IMR-90 (cell line): ENCODE data around the gene HARS2. TPM values are rescaled to one million over a fixed set of nuclear protein-coding genes. Genes with fewer than 3 reads are reported as not detected.

Experiments used
- ATAC-seq: fragments of 200-7000 bp; cut with Tn5 transposase; 2 replicates; pipeline ENCODE4 v1.9.1; 2020; ENCODE audit warnings: low read depth, mild to moderate bottlenecking, moderate library complexity
- BruUV-seq: library from RNA; stranded (reverse); fragments of 400-500 nt; replicated peaks from 2 replicates; lab custom pipeline; 2021; lab: Mats Ljungman, UMichigan
- CTCF ChIA-PET: fragments of 300-600 bp; formaldehyde crosslinking; extraction: SDS; loops from one replicate; lab custom pipeline; 2021; ENCODE audit warnings: antibody characterized with exemption; lab: Yijun Ruan, JAX
- POLR2A ChIA-PET: fragments of 300-600 bp; sonication (Branson Sonifier 250); formaldehyde crosslinking; loops from one replicate; lab custom pipeline; 2022; ENCODE audit warnings: antibody characterized with exemption; ENCODE audit not compliant: unreplicated experiment; lab: Charles Lee
- DNase-seq: peaks from one replicate; pipeline ENCODE4 v3.0.0; 2013
- H2AFZ ChIP-seq: replicated peaks from 2 replicates; pipeline ENCODE3; 2013; ENCODE audit warnings: low read length, mild to moderate bottlenecking; ENCODE audit not compliant: poor library complexity
- H2AK5ac ChIP-seq: 2 replicates; pipeline ENCODE4 v1.6.1; 2013; ENCODE audit warnings: low read depth, low read length, inconsistent platforms
- H2AK9ac ChIP-seq: replicated peaks from 2 replicates; pipeline ENCODE3; 2013; ENCODE audit warnings: mild to moderate bottlenecking, low read depth, low read length, moderate library complexity; ENCODE audit not compliant: poor library complexity
- H2BK120ac ChIP-seq: 2 replicates; pipeline ENCODE4 v1.6.1; 2013; ENCODE audit warnings: low read depth, low read length, inconsistent platforms
- H2BK15ac ChIP-seq: 3 replicates; pipeline ENCODE4 v1.6.1; 2013; ENCODE audit warnings: low read depth, low read length, inconsistent platforms
- H2BK20ac ChIP-seq: 2 replicates; pipeline ENCODE4 v1.6.1; 2013; ENCODE audit warnings: low read depth, mild to moderate bottlenecking, inconsistent platforms, low read length, moderate library complexity
- H2BK5ac ChIP-seq: 2 replicates; pipeline ENCODE4 v1.6.1; 2013; ENCODE audit warnings: mild to moderate bottlenecking, low read depth, low read length, inconsistent platforms; ENCODE audit not compliant: poor library complexity, severe bottlenecking
- H3K14ac ChIP-seq: replicated peaks from 2 replicates; pipeline ENCODE4 v1.6.1; 2013; ENCODE audit warnings: low read depth, low read length, inconsistent platforms
- H3K18ac ChIP-seq: 2 replicates; pipeline ENCODE4 v1.6.1; 2013; ENCODE audit warnings: low read depth, low read length, control low read depth
- H3K23ac ChIP-seq: 2 replicates; pipeline ENCODE4 v1.6.1; 2013; ENCODE audit warnings: low read depth, low read length, inconsistent platforms
- H3K27ac ChIP-seq: 2 replicates; pipeline ENCODE4 v1.5.1; 2013; ENCODE audit warnings: mild to moderate bottlenecking, control low read depth, low read length; ENCODE audit not compliant: insufficient read depth
- H3K27me3 ChIP-seq: 2 replicates; pipeline ENCODE4 v1.6.1; 2013; ENCODE audit warnings: low read length; ENCODE audit not compliant: control insufficient read depth, insufficient read depth
- H3K36me3 ChIP-seq: 2 replicates; pipeline ENCODE4 v1.6.1; 2013; ENCODE audit warnings: low read length, mixed read lengths; ENCODE audit not compliant: control insufficient read depth, insufficient read depth
- H3K4ac ChIP-seq: 2 replicates; pipeline ENCODE4 v1.6.1; 2013; ENCODE audit warnings: low read depth, low read length, inconsistent platforms
- H3K4me1 ChIP-seq: 2 replicates; pipeline ENCODE4 v1.6.1; 2013; ENCODE audit warnings: low read length, mixed read lengths; ENCODE audit not compliant: control insufficient read depth, insufficient read depth
- H3K4me2 ChIP-seq: 2 replicates; pipeline ENCODE4 v1.6.1; 2013; ENCODE audit warnings: low read depth, mild to moderate bottlenecking, control low read depth, low read length, moderate library complexity
- H3K4me3 ChIP-seq: 2 replicates; pipeline ENCODE4 v1.5.1; 2013; ENCODE audit warnings: low read depth, mild to moderate bottlenecking, control low read depth, low read length, moderate library complexity; ENCODE audit not compliant: insufficient read depth
- H3K56ac ChIP-seq: 2 replicates; pipeline ENCODE4 v1.6.1; 2013; ENCODE audit warnings: low read length, inconsistent platforms; ENCODE audit not compliant: insufficient read depth; ENCODE audit errors: extremely low read depth
- H3K79me1 ChIP-seq, 2 experiments: 2 replicates each; pipeline ENCODE4 v1.6.1; 2013; ENCODE audit warnings: low read length in 2 of 2, inconsistent platforms in 1 of 2, low read depth in 1 of 2
- H3K9ac ChIP-seq: 2 replicates; pipeline ENCODE4 v1.6.1; 2013; ENCODE audit warnings: low read depth, low read length, control low read depth
- H3K9me1 ChIP-seq: 2 replicates; pipeline ENCODE4 v1.6.1; 2013; ENCODE audit warnings: low read length, inconsistent platforms; ENCODE audit not compliant: insufficient read depth
- H3K9me3 ChIP-seq: 2 replicates; pipeline ENCODE4 v1.6.1; 2013; ENCODE audit warnings: low read length; ENCODE audit not compliant: control insufficient read depth, insufficient read depth
- H4K20me1 ChIP-seq: 2 replicates; pipeline ENCODE4 v1.6.1; 2013; ENCODE audit warnings: low read length, inconsistent platforms; ENCODE audit not compliant: insufficient read depth
- H4K5ac ChIP-seq: 2 replicates; pipeline ENCODE4 v1.6.1; 2013; ENCODE audit warnings: mild to moderate bottlenecking, low read depth, low read length, control low read depth
- H4K8ac ChIP-seq, 2 experiments: 2 replicates each; pipeline ENCODE4 v1.6.1; 2013; ENCODE audit warnings: low read depth in 2 of 2, low read length in 2 of 2, control low read depth in 1 of 2, inconsistent platforms in 1 of 2
- H4K91ac ChIP-seq: 2 replicates; pipeline ENCODE4 v1.6.1; 2013; ENCODE audit warnings: low read depth, low read length, inconsistent platforms; ENCODE audit not compliant: insufficient read depth
- CEBPB ChIP-seq: IDR thresholded peaks from 2 replicates; pipeline ENCODE4 v1.6.1; 2012; ENCODE audit warnings: low read depth, low read length, improper control_type of control experiment
- CHD1 ChIP-seq: IDR thresholded peaks from 2 replicates; pipeline ENCODE4 v1.6.1; 2012; ENCODE audit warnings: low read depth, low read length, improper control_type of control experiment
- FOS ChIP-seq: fragments of 150-350 bp; IDR thresholded peaks from 2 replicates; pipeline ENCODE4 v1.6.1; 2016; ENCODE audit warnings: low read depth, low read length
- MAFK ChIP-seq: IDR thresholded peaks from 2 replicates; pipeline ENCODE4 v1.6.1; 2012; ENCODE audit warnings: low read depth, low read length, improper control_type of control experiment
- NFE2L2 ChIP-seq: fragments of 150-350 bp; IDR thresholded peaks from 2 replicates; pipeline ENCODE4 v1.6.1; 2016; ENCODE audit warnings: low read depth, mild to moderate bottlenecking, low read length
- POLR2A ChIP-seq: IDR thresholded peaks from 2 replicates; pipeline ENCODE4 v1.6.1; 2012; ENCODE audit warnings: mild to moderate bottlenecking, low read depth, low read length
- RFX5 ChIP-seq: IDR thresholded peaks from 2 replicates; pipeline ENCODE4 v1.8.0; 2012; ENCODE audit warnings: low read depth, mild to moderate bottlenecking, low read length, moderate library complexity
- SMC3 ChIP-seq: fragments of 150-350 bp; IDR thresholded peaks from 2 replicates; pipeline ENCODE4 v1.6.1; 2016; ENCODE audit warnings: low read depth, mild to moderate bottlenecking, antibody characterized with exemption, low read length, moderate library complexity
- WGBS, 2 experiments: methylation state at CpG; one replicate each; pipeline versions ENCODE4 v1.1.5 to v1.1.7; 2013; ENCODE audit warnings: missing lambda C conversion rate in 2 of 2; ENCODE audit not compliant: insufficient read length in 1 of 2; ENCODE audit errors: extremely low coverage in 2 of 2; 5-methylcytosine and 5-hydroxymethylcytosine counted together
- dilution Hi-C: fragments of 300-500 bp; cut with HindIII; formaldehyde crosslinking; loops from one replicate; pipeline ENCODE4 v1.14.3; 2018; ENCODE audit warnings: low sequenced_read_pairs; ENCODE audit not compliant: unreplicated experiment
- in situ Hi-C: fragments of 300-500 bp; cut with MboI; formaldehyde crosslinking; loops from 3 replicates; pipeline ENCODE4 v1.14.3; 2019; ENCODE audit warnings: low sequenced_read_pairs, inconsistent platforms, mixed read lengths
- intact Hi-C: fragments of 100-400 bp; cut with micrococcal nuclease; formaldehyde crosslinking; loops from 2 replicates; pipeline ENCODE4 v1.10.0; 2022
- polyA plus RNA-seq, 3 experiments: library from polyadenylated mRNA; depleted of rRNA; stranded (reverse); fragments of >200 nt; gene quantifications; 2 replicates each; pipeline ENCODE4 v1.2.3, GENCODE V29; 2012; ENCODE audit warnings: low replicate concordance in 1 of 3
- total RNA-seq: library from RNA; depleted of rRNA; stranded (reverse); fragments of >200 nt; gene quantifications from 2 replicates; pipeline ENCODE4 v1.2.3, GENCODE V29; 2012

HARS2 gene
- total and polyA plus RNA-seq, 2 of the 4 experiments (the other 2 are of a cell fraction): 30.1 to 33.0 TPM

DNA sequence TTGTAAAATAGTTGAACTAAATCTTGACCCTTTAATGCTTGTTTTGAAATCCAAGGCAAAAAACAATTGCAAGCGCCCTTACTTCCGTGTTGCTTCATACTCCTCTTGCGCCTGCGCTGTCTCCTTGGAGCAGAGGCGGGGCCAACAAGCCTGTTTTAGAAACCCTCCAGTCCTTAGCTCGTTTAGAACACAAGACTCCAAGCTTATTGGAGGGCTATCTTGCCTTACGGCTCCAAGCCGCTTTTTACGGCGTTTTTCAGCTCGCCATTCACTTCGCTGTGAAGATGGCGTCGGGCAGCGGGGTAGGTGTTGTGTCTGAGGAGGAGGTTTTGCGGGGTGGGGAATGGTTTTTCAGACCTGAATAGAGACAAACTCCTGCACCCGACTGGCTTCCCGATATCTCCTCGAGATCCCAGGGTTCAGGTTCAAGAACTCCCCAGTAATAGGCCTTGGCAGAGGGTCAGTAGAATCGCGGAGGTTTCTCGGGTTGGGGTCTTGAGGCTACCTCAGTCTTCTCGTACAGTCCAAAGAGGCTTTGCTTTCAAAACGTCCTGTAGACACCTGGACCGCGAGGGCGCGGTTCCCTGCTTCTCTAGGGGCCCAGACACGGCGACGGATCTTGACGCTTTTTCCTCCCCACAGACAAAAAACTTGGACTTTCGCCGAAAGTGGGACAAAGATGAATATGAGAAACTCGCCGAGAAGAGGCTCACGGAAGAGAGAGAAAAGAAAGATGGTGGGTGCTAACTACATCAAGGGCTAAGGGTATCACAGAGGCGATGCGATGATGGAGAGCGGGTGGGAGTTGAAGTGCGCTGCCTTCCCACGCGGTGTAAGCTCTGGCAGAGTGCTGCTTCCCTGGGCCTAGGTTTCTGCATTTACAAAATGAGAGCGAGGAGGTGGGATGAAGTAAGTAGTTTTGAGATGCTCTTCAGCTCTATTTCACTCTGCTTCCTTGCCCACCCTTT, 9.2 kb downstream of the HARS2 start, which contains the start of gene ZMAT2:
Gene ZMAT2, plus strand, starts transcription at position 271 of the 968 bp plus-strand sequence. Its CDS starts 14 bp downstream, at position 285.
- no peaks in the 10 kb centered on the region for H4K20me1 ChIP-seq
- in situ Hi-C loops (no loop called here), intact Hi-C loops (no loop called here), dilution Hi-C loops (no loop called here)
- no peak within 1 kb of the TSS for H4K91ac ChIP-seq
- no peak within 1 kb of the TSS for H2BK5ac ChIP-seq
- peaks cover 43% of the 10 kb centered on the region for H3K36me3 ChIP-seq
- H4K8ac ChIP-seq: peak within 1 kb of the TSS; percentile 59 to 89
- peak within 1 kb of the TSS; percentile 54 for H3K27ac ChIP-seq
- peak; percentile 99 for DNase-seq
- no peaks in the 10 kb centered on the region for H3K27me3 ChIP-seq
- peak within 1 kb of the TSS; percentile 34 for H2AK9ac ChIP-seq
- peak within 1 kb of the TSS; percentile 68 for H3K4ac ChIP-seq
- no peaks in the 10 kb centered on the region for H3K9me3 ChIP-seq
- peak within 1 kb of the TSS; percentile 87 for H2AFZ ChIP-seq
- H4K5ac ChIP-seq: peak within 1 kb of the TSS; percentile 33
- WGBS, 2 experiments: 23% methylated on average over 3 of the region's 44 CpGs; no CpG with 5 or more reads in 1 of the 2 experiments
- H3K18ac ChIP-seq: no peak within 1 kb of the TSS
- peaks cover 27 to 34% of the 10 kb centered on the region in 2 experiments for H3K79me1 ChIP-seq
- peaks cover 3% of the 10 kb centered on the region; the same call in 1 of the 2 replicates for H3K4me1 ChIP-seq
- no peak within 1 kb of the TSS for H2BK15ac ChIP-seq
- BruUV-seq: no TSS peak
- peak within 1 kb of the TSS; percentile 85 for H3K56ac ChIP-seq
- H3K9ac ChIP-seq: peak within 1 kb of the TSS; percentile 87
- peak; percentile 100 for ATAC-seq
- no peak within 1 kb of the TSS for H2BK120ac ChIP-seq
- H2AK5ac ChIP-seq: peak within 1 kb of the TSS; percentile 51; the same call in 1 of the 2 replicates
- peak within 1 kb of the TSS; percentile 65 for H3K4me3 ChIP-seq
- H3K23ac ChIP-seq: peak within 1 kb of the TSS; percentile 57; the same call in 1 of the 2 replicates
- POLR2A ChIA-PET: interaction anchor here (0.6 to 1.0 kb wide), 3 partner anchors 10 to 13 kb away, joined by 3 to 4 read pairs (median 4); partner anchors contain the start of genes HARS1 and HARS2
- H3K9me1 ChIP-seq: 0 out of 2 replicates have a peak, but pooled peaks cover 3% of the 10 kb centered on the region
- CTCF ChIA-PET: interaction anchor here (0.6 kb wide), 1 partner anchor 97 kb away, joined by 3 read pairs; no protein-coding TSS in a partner anchor
- H2BK20ac ChIP-seq: no peak within 1 kb of the TSS
- H3K14ac ChIP-seq: peak within 1 kb of the TSS; percentile 76
- peak within 1 kb of the TSS; percentile 99 for H3K4me2 ChIP-seq
- TF ChIP-seq SMC3 (no peak), POLR2A (peak; percentile 90), CEBPB (peak; percentile 94), MAFK (no peak), RFX5 (no peak), NFE2L2 (no peak), CHD1 (no peak), FOS (no peak)
